ENCODE results near the gene PARM1. TPM values are rescaled to one million over a fixed set of nuclear protein-coding genes. Genes with fewer than 3 reads are reported as not detected.
A peak's percentile ranks its signal among the peaks of the same experiment; 100 is the strongest.

Gene PARM1
- total and polyA plus RNA-seq, 2 experiments from 2014 or later = 4.9 to 10.4 TPM

DNA sequence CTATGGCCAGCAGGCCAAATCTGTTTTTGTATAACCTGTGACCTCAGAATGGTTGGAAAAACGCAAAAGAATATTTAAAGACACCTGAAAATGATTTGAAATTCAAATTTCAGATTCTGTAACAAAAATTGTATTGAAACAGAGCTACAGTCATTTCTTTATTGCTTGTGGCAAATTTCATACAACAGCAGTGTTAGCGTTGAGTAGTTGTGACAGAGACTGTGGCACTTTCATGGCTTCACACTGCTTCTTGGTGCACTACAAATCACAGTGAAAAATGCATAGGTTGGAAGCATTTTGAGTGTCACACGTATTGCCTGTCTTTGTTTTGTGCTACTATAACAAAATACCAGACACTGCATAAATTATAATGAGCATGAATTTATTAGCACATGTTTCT lies 12.2 kb upstream of the PARM1 start:
- ATAC-seq (no peak), DNase-seq (ENCODE audit: low spot score) (no peak)
- H4K20me1 ChIP-seq (replicated peaks; ENCODE audit: insufficient read depth) = no peaks in the 10 kb centered on the region
- H3K79me2 ChIP-seq (replicated peaks; ENCODE audit: insufficient read depth) = no peaks in the 10 kb centered on the region
- H3F3A ChIP-seq (replicated peaks; ENCODE audit: low read depth) = no peaks in the 10 kb centered on the region
- no peak for TF ChIP-seq EZH2 (IDR thresholded peaks at IDR 0.05; ENCODE audit: low read depth, unreplicated experiment)
- no peak for TF ChIP-seq JUNB (IDR thresholded peaks at IDR 0.05; ENCODE audit: unreplicated experiment)
- no peak for TF ChIP-seq ZNF331 (CRISPR knock-in tag; IDR thresholded peaks at IDR 0.05; ENCODE audit: low read depth)
- no peak for TF ChIP-seq STAT1 (IDR thresholded peaks at IDR 0.05; ENCODE audit: unreplicated experiment)
- no peak for TF ChIP-seq NANOG (IDR thresholded peaks at IDR 0.05; ENCODE audit: borderline replicate concordance)
- TF ChIP-seq POLR2AphosphoS5 (IDR thresholded peaks at IDR 0.05; ENCODE audit: low read depth) = no peak
- TF ChIP-seq, protein P1, sequence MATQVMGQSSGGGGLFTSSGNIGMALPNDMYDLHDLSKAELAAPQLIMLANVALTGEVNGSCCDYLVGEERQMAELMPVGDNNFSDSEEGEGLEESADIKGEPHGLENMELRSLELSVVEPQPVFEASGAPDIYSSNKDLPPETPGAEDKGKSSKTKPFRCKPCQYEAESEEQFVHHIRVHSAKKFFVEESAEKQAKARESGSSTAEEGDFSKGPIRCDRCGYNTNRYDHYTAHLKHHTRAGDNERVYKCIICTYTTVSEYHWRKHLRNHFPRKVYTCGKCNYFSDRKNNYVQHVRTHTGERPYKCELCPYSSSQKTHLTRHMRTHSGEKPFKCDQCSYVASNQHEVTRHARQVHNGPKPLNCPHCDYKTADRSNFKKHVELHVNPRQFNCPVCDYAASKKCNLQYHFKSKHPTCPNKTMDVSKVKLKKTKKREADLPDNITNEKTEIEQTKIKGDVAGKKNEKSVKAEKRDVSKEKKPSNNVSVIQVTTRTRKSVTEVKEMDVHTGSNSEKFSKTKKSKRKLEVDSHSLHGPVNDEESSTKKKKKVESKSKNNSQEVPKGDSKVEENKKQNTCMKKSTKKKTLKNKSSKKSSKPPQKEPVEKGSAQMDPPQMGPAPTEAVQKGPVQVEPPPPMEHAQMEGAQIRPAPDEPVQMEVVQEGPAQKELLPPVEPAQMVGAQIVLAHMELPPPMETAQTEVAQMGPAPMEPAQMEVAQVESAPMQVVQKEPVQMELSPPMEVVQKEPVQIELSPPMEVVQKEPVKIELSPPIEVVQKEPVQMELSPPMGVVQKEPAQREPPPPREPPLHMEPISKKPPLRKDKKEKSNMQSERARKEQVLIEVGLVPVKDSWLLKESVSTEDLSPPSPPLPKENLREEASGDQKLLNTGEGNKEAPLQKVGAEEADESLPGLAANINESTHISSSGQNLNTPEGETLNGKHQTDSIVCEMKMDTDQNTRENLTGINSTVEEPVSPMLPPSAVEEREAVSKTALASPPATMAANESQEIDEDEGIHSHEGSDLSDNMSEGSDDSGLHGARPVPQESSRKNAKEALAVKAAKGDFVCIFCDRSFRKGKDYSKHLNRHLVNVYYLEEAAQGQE (IDR thresholded peaks at IDR 0.05; ENCODE audit: unreplicated experiment) = no peak
- peaks cover 6% of the 10 kb centered on the region; the same call in 1 of the 2 replicates for H3K9me2 ChIP-seq (ENCODE audit: insufficient read depth)
- no peak overlapping the region for H3K4me3 ChIP-seq
- H3K4me3 Mint-ChIP-seq = no peak overlapping the region
- H3K27ac ChIP-seq (ENCODE audit: low read depth) = no peak overlapping the region
- H3K9me3 Mint-ChIP-seq = no peaks in the 10 kb centered on the region; the same call in 2 of the 3 replicates
- no peaks in the 10 kb centered on the region for H3K27me3 ChIP-seq (ENCODE audit: insufficient read depth)
- H2AFZ ChIP-seq = peak overlapping the region; percentile 29; the same call in 1 of the 2 replicates
- H3K4me2 ChIP-seq = no peak overlapping the region
- no peaks in the 10 kb centered on the region for H3K36me3 ChIP-seq (ENCODE audit: insufficient read depth)
- H3K36me3 Mint-ChIP-seq (ENCODE audit: low read depth) = 0 out of 3 replicates have a peak, but pooled peaks cover 3% of the 10 kb centered on the region
- peaks cover 6% of the 10 kb centered on the region for H3K4me1 Mint-ChIP-seq
- peaks cover 4% of the 10 kb centered on the region for H3K4me1 ChIP-seq (ENCODE audit: insufficient read depth)
- no peak overlapping the region for H3K27ac Mint-ChIP-seq
- no peaks in the 10 kb centered on the region for H3K27me3 Mint-ChIP-seq (ENCODE audit: insufficient read depth, low read depth, poor library complexity)

DNA sequence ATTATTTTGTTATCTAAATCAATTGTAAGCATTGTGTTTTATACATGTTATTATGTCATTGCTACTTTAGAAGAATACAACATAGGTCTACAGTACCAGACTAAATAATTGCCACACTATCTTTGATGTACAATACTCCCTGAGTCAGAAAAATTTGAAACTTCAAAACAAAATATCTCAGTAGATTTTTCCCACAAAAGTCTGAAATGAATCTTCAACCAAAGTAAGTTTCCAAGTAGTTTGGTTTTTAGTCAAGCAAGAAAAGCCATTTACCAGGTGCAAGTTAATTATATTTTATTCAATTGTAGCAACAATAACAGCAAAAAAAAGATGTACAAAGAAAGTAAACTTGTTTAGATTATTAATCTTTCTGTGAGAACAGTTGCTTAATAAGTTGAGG lies 11.4 kb upstream of the PARM1 start:
- no peak for DNase-seq (ENCODE audit: low spot score)
- H3K4me3 ChIP-seq = no peak overlapping the region
- H2AFZ ChIP-seq = no peak overlapping the region
- Mint-ChIP-seq H3K4me3 (no peak overlapping the region), H3K27me3 (ENCODE audit: insufficient read depth, low read depth, poor library complexity) (peaks cover 2% of the 10 kb centered on the region), H3K27ac (no peak overlapping the region), H3K4me1 (peaks cover 14% of the 10 kb centered on the region), H3K36me3 (ENCODE audit: low read depth) (0 out of 3 replicates have a peak, but pooled peaks cover 4% of the 10 kb centered on the region), H3K9me3 (no peaks in the 10 kb centered on the region)
- H3K4me1 ChIP-seq (ENCODE audit: insufficient read depth) = peaks cover 11% of the 10 kb centered on the region
- H3K79me2 ChIP-seq (replicated peaks; ENCODE audit: insufficient read depth) = no peaks in the 10 kb centered on the region
- ATAC-seq = no peak
- H3K27ac ChIP-seq (ENCODE audit: low read depth) = no peak overlapping the region
- no peaks in the 10 kb centered on the region for H3F3A ChIP-seq (replicated peaks; ENCODE audit: low read depth)
- peaks cover 7% of the 10 kb centered on the region; the same call in 1 of the 2 replicates for H3K9me2 ChIP-seq (ENCODE audit: insufficient read depth)
- TF ChIP-seq ZNF114 (CRISPR knock-in tag; IDR thresholded peaks at IDR 0.05) (no peak), POLR2AphosphoS5 (IDR thresholded peaks at IDR 0.05; ENCODE audit: low read depth) (no peak), NANOG (IDR thresholded peaks at IDR 0.05; ENCODE audit: borderline replicate concordance) (no peak), CREB1 (CRISPR knock-in tag; IDR thresholded peaks at IDR 0.05; ENCODE audit: low read depth) (no peak)
- TF ChIP-seq, protein P1 (IDR thresholded peaks at IDR 0.05; ENCODE audit: unreplicated experiment) = no peak
- H3K36me3 ChIP-seq (ENCODE audit: insufficient read depth) = no peaks in the 10 kb centered on the region
- no peaks in the 10 kb centered on the region for H4K20me1 ChIP-seq (replicated peaks; ENCODE audit: insufficient read depth)
- no peak overlapping the region for H3K4me2 ChIP-seq
- no peaks in the 10 kb centered on the region for H3K27me3 ChIP-seq (ENCODE audit: insufficient read depth)
